SK-N-SH treated with all-trans-retinoic acid at 6 μM for 48 hours (cell line): ENCODE measurements around the gene FOSL2.

ENCODE experiments used
- CSDC2 ChIP-seq: fragments of 250-450 bp; sonication (Bioruptor Pico); IDR thresholded peaks from 2 replicates; pipeline ENCODE4 v1.5.0; 2020; ENCODE audit warnings: mild to moderate bottlenecking, moderate library complexity
- GLIS3 ChIP-seq: fragments of 250-450 bp; sonication (Bioruptor Pico); IDR thresholded peaks from 2 replicates; pipeline ENCODE4 v1.5.0; 2020; ENCODE audit warnings: mild to moderate bottlenecking, moderate library complexity
- PATZ1 ChIP-seq: fragments of 250-450 bp; sonication (Bioruptor Pico); IDR thresholded peaks from 2 replicates; pipeline ENCODE4 v1.8.0; 2020; ENCODE audit warnings: mild to moderate bottlenecking, moderate library complexity, borderline replicate concordance
- ZC3H10 ChIP-seq: fragments of 250-450 bp; sonication (Bioruptor Pico); IDR thresholded peaks from 2 replicates; pipeline ENCODE4 v1.5.1; 2021; ENCODE audit warnings: mild to moderate bottlenecking, moderate library complexity
- ZFP3 ChIP-seq: fragments of 250-450 bp; sonication (Bioruptor Pico); IDR thresholded peaks from 2 replicates; pipeline ENCODE4 v1.5.0; 2020; ENCODE audit warnings: mild to moderate bottlenecking, moderate library complexity

GRCh38 chr2:28378679-28379584 is 13.7 kb upstream of the FOSL2 start:
- TF ChIP-seq GLIS3 (CRISPR knock-in tag) = no peak
- no peak for TF ChIP-seq CSDC2 (CRISPR knock-in tag)
- TF ChIP-seq PATZ1 (CRISPR knock-in tag) = no peak
- TF ChIP-seq ZC3H10 (CRISPR knock-in tag) = no peak
- no peak for TF ChIP-seq ZFP3
